C4-2B (cell line): ENCODE data around the gene LNPK.
"Not testable (repeated sequence)": the region's sequence is repeated elsewhere in the genome, so short reads cannot be mapped to it uniquely, and the experiment has no call there.

Source experiments
- H3K27ac ChIP-seq: fragments of 450-650 bp; 2 replicates; pipeline ENCODE4 v1.5.1; 2017
- CTCF ChIP-seq: fragments of 450-650 bp; conservative IDR thresholded peaks from 2 replicates; pipeline ENCODE4 v1.5.1; 2017; ENCODE audit warnings: mild to moderate bottlenecking
- ZFX ChIP-seq: fragments of 450-650 bp; IDR thresholded peaks from 2 replicates; pipeline ENCODE4 v1.6.1; 2017

Gene LNPK

GRCh38 chr2:175976391-175977157 lies 25.5 kb downstream of the LNPK start:
- no peak for TF ChIP-seq CTCF
- no peak for TF ChIP-seq ZFX
- H3K27ac ChIP-seq = no peak overlapping the region

GRCh38 chr2:175973373-175973772 lies 28.7 kb downstream of the LNPK start:
- no peak overlapping the region for H3K27ac ChIP-seq
- TF ChIP-seq CTCF (no peak), ZFX (no peak)

- TF ChIP-seq CTCF (no peak), ZFX (no peak)
- H3K27ac ChIP-seq = no peak overlapping the region
Measured at GRCh38 chr2:175966839-175967238, 35.2 kb downstream of the LNPK start.

GRCh38 chr2:175965773-175966172 lies 36.3 kb downstream of the LNPK start:
- TF ChIP-seq ZFX = no peak
- no peak overlapping the region for H3K27ac ChIP-seq

GRCh38 chr2:175964195-175964594 lies 37.9 kb downstream of the LNPK start:
- TF ChIP-seq ZFX = no peak
- TF ChIP-seq CTCF = peak; percentile 61
- no peak overlapping the region for H3K27ac ChIP-seq

- not testable (repeated sequence) for H3K27ac ChIP-seq
Measured at GRCh38 chr2:175963171-175963570, 38.9 kb downstream of the LNPK start.

GRCh38 chr2:175957845-175958244 lies 44.2 kb downstream of the LNPK start:
- H3K27ac ChIP-seq = no peak overlapping the region
- TF ChIP-seq ZFX (no peak), CTCF (no peak)

GRCh38 chr2:175955136-175955535 lies 46.9 kb downstream of the LNPK start:
- H3K27ac ChIP-seq = no peak overlapping the region
- TF ChIP-seq CTCF (no peak), ZFX (no peak)
